ENCODE measurements around the gene ABL1.
"Not testable (repeated sequence)": the region's sequence is repeated elsewhere in the genome, so short reads cannot be mapped to it uniquely, and the experiment has no call there.

- not testable (repeated sequence) for TF ChIP-seq CTCF (conservative IDR thresholded peaks at IDR 0.05; ENCODE audit: low read length); EZH2phosphoT487 (IDR thresholded peaks at IDR 0.05; ENCODE audit: borderline replicate concordance)
These were observed 13.5 kb downstream of the ABL1 start for GRCh38 chr9:130848514-130848913.
